Activated gamma-delta T cell treated with anti-CD3 and anti-CD28 coated beads, Interleukin-2, amount 50 U/mL, for 16 hours (primary cell): ENCODE measurements around the gene RAB20.
"Not testable (repeated sequence)": the region's sequence is repeated elsewhere in the genome, so short reads cannot be mapped to it uniquely, and the experiment has no call there.

Source experiments
- DNase-seq: peaks from one replicate; pipeline ENCODE4 v3.0.0-alpha.2; 2020; ENCODE audit warnings: low read depth

Gene RAB20

GRCh38 chr13:110554227-110554836 lies 7.2 kb downstream of the RAB20 start:
- no peak for DNase-seq

- no peak for DNase-seq
Observed at GRCh38 chr13:110553417-110553816, 8.1 kb downstream of the RAB20 start.

- DNase-seq, result no peak
Observed at GRCh38 chr13:110552767-110553166, 8.8 kb downstream of the RAB20 start.

- DNase-seq, result no peak
Observed at GRCh38 chr13:110551284-110551683, 10.2 kb downstream of the RAB20 start.

GRCh38 chr13:110549795-110550160 lies 11.7 kb downstream of the RAB20 start:
- DNase-seq, result no peak

- no peak for DNase-seq
Observed at GRCh38 chr13:110548891-110549794, 12.4 kb downstream of the RAB20 start.

- no peak for DNase-seq
Observed at GRCh38 chr13:110546926-110547325, 14.6 kb downstream of the RAB20 start.

DNA sequence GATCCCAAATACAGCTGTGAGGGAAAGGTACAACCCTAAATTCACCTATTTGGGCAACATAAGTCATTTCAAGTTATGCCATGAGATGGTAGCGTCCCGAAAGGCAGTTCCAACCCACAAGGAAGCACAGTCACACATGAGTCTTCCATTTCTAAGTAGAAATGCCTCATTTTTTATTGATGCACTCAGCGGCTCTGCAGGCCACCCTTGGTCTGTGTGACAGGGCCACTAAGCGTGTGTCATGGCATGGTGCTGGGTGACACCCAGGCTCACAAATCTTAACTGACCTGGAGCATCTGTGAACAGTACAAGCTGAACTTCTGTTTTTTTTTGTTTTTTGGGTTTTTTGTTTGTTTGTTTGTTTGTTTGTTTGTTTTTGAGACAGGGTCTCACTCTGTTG lies 15.1 kb downstream of the RAB20 start:
- no peak for DNase-seq

- DNase-seq, result no peak
Observed at GRCh38 chr13:110542169-110542796, 19.2 kb downstream of the RAB20 start.

DNA sequence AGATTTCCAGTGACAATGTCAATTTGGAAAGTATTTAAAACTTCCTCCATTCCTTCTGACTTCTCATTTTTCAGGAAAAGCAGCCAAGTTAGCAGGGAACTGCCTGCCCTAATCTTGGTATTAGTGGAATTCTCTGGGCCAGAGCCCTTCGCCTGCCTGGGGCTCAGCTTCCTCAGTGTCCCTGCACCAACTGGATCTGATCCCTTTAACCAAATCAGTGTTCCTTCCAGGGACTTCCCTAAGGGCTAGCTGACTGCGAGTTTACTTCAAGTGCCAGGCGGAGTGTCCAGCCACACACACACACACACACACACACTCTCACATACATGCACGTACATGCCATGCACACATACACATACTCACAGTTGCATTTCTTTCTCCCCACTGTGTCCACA lies 20.0 kb downstream of the RAB20 start:
- no peak for DNase-seq

DNA sequence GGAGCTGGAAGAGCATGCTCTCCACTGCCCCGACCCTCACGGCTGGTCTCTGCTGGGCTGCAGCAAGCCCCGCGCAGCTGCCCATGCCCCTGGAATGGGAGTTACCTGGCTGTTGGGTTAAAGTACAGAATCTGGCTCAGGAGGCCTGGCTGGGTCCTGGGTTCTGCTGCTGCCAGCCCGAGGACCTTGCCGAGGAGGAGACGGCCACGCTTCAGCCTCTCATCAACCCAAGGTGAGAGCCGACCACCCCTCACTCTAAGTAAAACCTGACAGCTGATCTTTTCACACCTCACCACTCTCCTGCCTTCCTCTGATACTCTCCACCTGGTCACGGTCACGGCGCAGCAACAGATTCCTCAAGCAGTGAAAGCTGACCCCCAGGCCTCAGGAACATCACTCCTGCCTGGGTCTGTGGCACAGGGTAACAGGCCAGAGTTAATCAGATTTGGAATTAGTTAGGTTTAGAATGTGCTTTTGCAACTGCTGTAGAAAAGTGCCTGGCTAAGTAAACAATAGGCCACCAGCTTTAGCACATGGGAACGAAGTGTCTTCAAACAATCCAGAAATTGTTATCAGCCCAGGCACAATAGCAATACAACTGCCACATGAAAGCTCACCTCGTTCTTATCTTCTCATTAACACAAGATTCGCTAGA lies 20.5 kb downstream of the RAB20 start:
- DNase-seq, result no peak

DNA sequence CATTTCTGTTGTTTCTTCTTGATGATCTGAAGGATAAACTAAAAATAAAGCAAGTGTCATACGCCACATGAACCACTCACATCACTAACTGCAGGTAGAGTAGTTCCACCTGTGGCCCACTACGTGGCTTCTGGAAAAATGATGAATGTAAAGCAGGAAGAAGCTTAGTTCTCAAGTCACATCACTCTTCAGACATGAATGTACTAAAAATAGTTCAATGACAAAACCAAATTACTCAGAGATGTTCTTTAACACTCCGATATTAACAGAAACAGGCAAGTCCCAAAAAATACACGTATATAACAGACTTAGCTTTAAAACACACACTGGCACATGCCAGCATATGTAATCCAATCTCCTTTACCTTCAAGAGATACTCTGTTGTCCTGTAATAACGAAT lies 21.6 kb downstream of the RAB20 start:
- no peak for DNase-seq

- DNase-seq, result no peak
Observed at GRCh38 chr13:110538632-110539031, 22.9 kb downstream of the RAB20 start.

- DNase-seq, result no peak
Observed at GRCh38 chr13:110536006-110536693, 25.4 kb downstream of the RAB20 start.

DNA sequence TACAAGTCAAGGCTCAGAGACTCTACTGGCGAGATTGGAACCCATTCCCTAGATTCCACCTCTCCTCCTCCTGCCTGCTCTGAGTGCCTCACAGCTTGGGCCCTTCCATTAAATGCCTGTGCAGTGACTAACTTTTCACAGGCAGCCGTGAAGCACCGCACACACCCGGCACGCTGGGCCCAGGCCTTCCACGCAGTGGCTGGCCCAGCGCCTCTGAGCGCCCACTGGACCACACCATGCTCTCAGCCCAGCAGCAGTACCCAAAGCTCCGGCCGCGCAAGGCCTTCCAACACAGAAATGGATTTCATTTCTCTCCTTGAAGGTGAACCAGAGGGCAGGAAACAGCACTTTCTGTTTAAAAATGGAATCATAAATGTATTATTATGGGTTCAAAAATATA lies 26.0 kb downstream of the RAB20 start:
- no peak for DNase-seq

DNA sequence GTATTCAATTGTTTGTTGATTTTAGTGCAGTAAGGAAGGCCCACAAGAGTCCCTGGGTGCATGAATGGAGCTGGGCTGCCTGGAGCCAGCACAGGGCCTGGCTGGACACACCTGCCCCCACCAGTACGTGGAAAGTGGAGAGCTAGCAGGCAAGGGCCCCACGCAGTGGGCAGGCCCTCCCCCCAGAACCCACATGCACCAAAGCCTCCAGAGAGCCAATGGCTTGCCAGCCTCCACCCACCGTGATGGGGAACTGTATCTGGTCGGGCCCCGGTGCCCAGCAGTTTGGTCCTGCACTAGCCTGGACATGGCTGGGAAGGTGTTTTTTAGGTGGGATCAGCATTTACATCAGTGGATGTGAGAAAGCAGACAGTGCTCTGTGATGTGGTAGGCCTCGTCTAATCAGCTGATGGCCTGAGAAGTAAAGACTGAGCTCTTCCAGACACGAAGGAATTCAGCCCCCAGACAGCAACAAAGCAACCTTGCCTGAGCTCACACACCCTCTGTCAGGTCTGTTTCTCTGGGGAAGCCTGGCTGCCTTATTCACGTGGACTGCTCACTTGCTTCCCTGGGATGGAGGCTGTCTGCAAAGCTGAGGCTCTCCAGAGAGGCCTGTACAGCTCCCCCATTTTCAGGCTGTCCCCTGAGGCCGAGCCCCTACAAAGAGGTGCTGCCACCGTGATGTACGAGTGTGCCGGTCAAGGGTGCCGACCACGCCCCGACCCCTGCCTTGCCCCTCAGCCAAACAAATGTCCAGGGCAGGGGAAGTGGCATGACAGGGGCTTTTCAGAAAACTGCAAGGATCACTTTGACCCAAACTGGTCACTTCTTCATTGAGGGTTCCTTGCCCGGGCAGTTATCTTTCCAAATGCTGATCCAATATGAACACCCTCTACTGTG lies 27.5 kb downstream of the RAB20 start:
- DNase-seq, result no peak

GRCh38 chr13:110532258-110532657 lies 29.3 kb downstream of the RAB20 start:
- not testable (repeated sequence) for DNase-seq

GRCh38 chr13:110531671-110532083 lies 29.8 kb downstream of the RAB20 start:
- no peak for DNase-seq

GRCh38 chr13:110531100-110531499 lies 30.4 kb downstream of the RAB20 start:
- DNase-seq, result no peak

- no peak for DNase-seq
Observed at GRCh38 chr13:110529522-110530311, 31.8 kb downstream of the RAB20 start.
